Thyroid gland (tissue), 4 donors: Measurements from ENCODE around the gene TRIM51. TPM values are rescaled to one million over a fixed set of nuclear protein-coding genes. Genes with fewer than 3 reads are reported as not detected.
"Not testable (repeated sequence)": the region's sequence is repeated elsewhere in the genome, so short reads cannot be mapped to it uniquely, and the experiment has no call there.

ENCODE experiments used
- DNase-seq, 2 donors: peaks; one replicate each; pipeline ENCODE4 v3.0.0-alpha.2; 2019
- H3K27ac ChIP-seq, 3 donors: fragments of 200-600 bp; sonication (generic); 1 replicate in 2 of 3; 2 replicates in 1 of 3; pipeline ENCODE4 v1.5.1; 2016 to 2019; ENCODE audit warnings: mild to moderate bottlenecking in 1 of 3, moderate library complexity in 1 of 3
- H3K27me3 ChIP-seq: fragments of 200-600 bp; sonication (generic); one replicate; pipeline ENCODE4 v1.5.1; 2019
- H3K36me3 ChIP-seq, 2 donors: fragments of 200-600 bp; sonication (generic); one replicate each; pipeline ENCODE4 v1.5.1; 2016 to 2019
- H3K4me1 ChIP-seq, 2 donors: fragments of 200-600 bp; sonication (generic); one replicate each; pipeline ENCODE4 v1.5.1; 2017 to 2019
- H3K4me3 ChIP-seq, 3 donors: fragments of 200-600 bp; sonication (generic); replicated peaks in 1 of 3; 1 replicate in 2 of 3; 2 replicates in 1 of 3; pipeline ENCODE4 v1.5.1; 2016; ENCODE audit warnings: mild to moderate bottlenecking in 1 of 3
- H3K9me3 ChIP-seq: fragments of 200-600 bp; sonication (generic); one replicate; pipeline ENCODE4 v1.5.1; 2017
- CTCF ChIP-seq, 6 experiments: fragments of 200-600 bp in 3 of 6; fragments of 450-650 bp in 3 of 6; sonication (generic) in 3 of 6; IDR thresholded peaks; one replicate each; pipeline ENCODE4 v1.5.1; 2016 to 2019; ENCODE audit warnings: antibody characterized with exemption in 6 of 6, mild to moderate bottlenecking in 2 of 6, inconsistent platforms in 1 of 6, moderate library complexity in 1 of 6
- POLR2A ChIP-seq, 2 donors: fragments of 450-650 bp; IDR thresholded peaks; one replicate each; pipeline ENCODE4 v1.6.1; 2017; ENCODE audit warnings: antibody characterized with exemption in 2 of 2, mild to moderate bottlenecking in 2 of 2, moderate library complexity in 1 of 2
- WGBS, 2 donors: methylation state at CpG; one replicate each; pipeline ENCODE4 v1.1.5; 2017; 5-methylcytosine and 5-hydroxymethylcytosine counted together
- intact Hi-C: fragments of 100-400 bp; cut with DNase I; formaldehyde crosslinking; loops from one replicate; pipeline ENCODE4 v1.15.1; 2023
- total RNA-seq, 4 donors: library from RNA; depleted of rRNA; stranded (reverse); fragments of >200 nt; gene quantifications; one replicate each; pipeline ENCODE4 v1.2.3, GENCODE V29; 2016

TRIM51 gene
- total RNA-seq, 4 donors from 2014 or later = not detected

- Histone ChIP-seq H3K27me3 (no peaks in the 10 kb centered on the region), H3K4me1 (no peaks in the 10 kb centered on the region), H3K4me3 (no peak overlapping the region), H3K36me3 (no peaks in the 10 kb centered on the region), H3K27ac (no peak overlapping the region), H3K9me3 (no peaks in the 10 kb centered on the region)
- intact Hi-C loops = no loop called here
- WGBS, 2 donors = 21 to 26% methylated on average over 1 of the region's 1 CpG
- DNase-seq = no peak
- TF ChIP-seq CTCF (IDR thresholded peaks at IDR 0.05) (no peak), POLR2A (IDR thresholded peaks at IDR 0.05) (no peak)
Measured at GRCh38 chr11:55854704-55855103, 28.4 kb upstream of the TRIM51 start.

GRCh38 chr11:55867354-55867753 lies 15.7 kb upstream of the TRIM51 start:
- H3K4me1 ChIP-seq, H3K9me3 ChIP-seq, H3K27ac ChIP-seq, DNase-seq, H3K27me3 ChIP-seq, intact Hi-C loops, H3K4me3 ChIP-seq, H3K36me3 ChIP-seq: not testable (repeated sequence)
- 85% methylated on average over 4 of the region's 4 CpGs for WGBS, 2 donors

GRCh38 chr11:55872731-55873130 lies 10.4 kb upstream of the TRIM51 start:
- H3K4me3 ChIP-seq, H3K4me1 ChIP-seq, H3K36me3 ChIP-seq, H3K9me3 ChIP-seq, DNase-seq, H3K27me3 ChIP-seq, intact Hi-C loops, H3K27ac ChIP-seq: not testable (repeated sequence)
- WGBS, 2 donors = 41 to 61% methylated on average over 3 to 11 of the region's 33 CpGs

GRCh38 chr11:55873146-55873545 lies 10.0 kb upstream of the TRIM51 start:
- H3K27me3 ChIP-seq, H3K27ac ChIP-seq, H3K36me3 ChIP-seq, H3K4me3 ChIP-seq, DNase-seq, intact Hi-C loops, H3K9me3 ChIP-seq, H3K4me1 ChIP-seq: not testable (repeated sequence)
- 29 to 38% methylated on average over 9 to 19 of the region's 34 CpGs for WGBS, 2 donors

GRCh38 chr11:55884995-55885394 lies 1.9 kb downstream of the TRIM51 start:
- H3K27me3 ChIP-seq, DNase-seq, H3K4me3 ChIP-seq, H3K9me3 ChIP-seq, H3K27ac ChIP-seq, H3K4me1 ChIP-seq, intact Hi-C loops, H3K36me3 ChIP-seq: not testable (repeated sequence)
- WGBS, 2 donors = 84 to 86% methylated on average over 4 of the region's 4 CpGs

GRCh38 chr11:55885481-55885880 lies 2.4 kb downstream of the TRIM51 start:
- H3K4me3 ChIP-seq, H3K36me3 ChIP-seq, H3K4me1 ChIP-seq, H3K27me3 ChIP-seq, H3K27ac ChIP-seq, H3K9me3 ChIP-seq, intact Hi-C loops, DNase-seq: not testable (repeated sequence)
- WGBS, 2 donors = 82 to 91% methylated on average over 9 of the region's 9 CpGs

- no peaks in the 10 kb centered on the region for H3K27me3 ChIP-seq
- TF ChIP-seq CTCF (IDR thresholded peaks at IDR 0.05) (no peak), POLR2A (IDR thresholded peaks at IDR 0.05) (no peak)
- no peaks in the 10 kb centered on the region for H3K9me3 ChIP-seq
- no peak overlapping the region for H3K4me3 ChIP-seq
- no peak overlapping the region for H3K27ac ChIP-seq
- H3K4me1 ChIP-seq = no peaks in the 10 kb centered on the region
- 57% methylated on average over 8 of the region's 8 CpGs for WGBS, 2 donors
- intact Hi-C loops = no loop called here
- no peak for DNase-seq
- H3K36me3 ChIP-seq = no peaks in the 10 kb centered on the region
Measured at GRCh38 chr11:55895216-55895615, 12.1 kb downstream of the TRIM51 start.

- no peak for DNase-seq
- Histone ChIP-seq H3K9me3 (no peaks in the 10 kb centered on the region), H3K27me3 (no peaks in the 10 kb centered on the region), H3K4me1 (no peaks in the 10 kb centered on the region), H3K4me3 (no peak overlapping the region), H3K36me3 (no peaks in the 10 kb centered on the region), H3K27ac (no peak overlapping the region)
- WGBS, 2 donors = 23 to 29% methylated on average over 2 of the region's 2 CpGs
- TF ChIP-seq POLR2A (IDR thresholded peaks at IDR 0.05) = no peak
- TF ChIP-seq CTCF (IDR thresholded peaks at IDR 0.05) = no peak
- intact Hi-C loops = no loop called here
Measured at GRCh38 chr11:55902308-55902707, 19.2 kb downstream of the TRIM51 start.
